Adrenal gland (tissue), 5 donors: ENCODE data around the gene TNNT2.

Experiments
- POLR2A ChIP-seq, 2 donors: fragments of 450-650 bp; IDR thresholded peaks; one replicate each; pipeline ENCODE4 v1.6.1; 2017; ENCODE audit warnings: antibody characterized with exemption in 2 of 2, mild to moderate bottlenecking in 2 of 2, moderate library complexity in 1 of 2
- TF ChIP-seq, protein P1 (sequence below), 6 experiments: fragments of 450-650 bp in 4 of 6; fragments of 200-600 bp in 2 of 6; sonication (generic) in 1 of 6; IDR thresholded peaks; 1 replicate in 5 of 6; 2 replicates in 1 of 6; pipeline versions ENCODE4 v1.5.1 to v1.8.0; 2016 to 2021; ENCODE audit warnings: antibody characterized with exemption in 6 of 6, mild to moderate bottlenecking in 2 of 6, moderate library complexity in 1 of 6
- donor health status: DM: no; HTN: no; CAD: no.

- TF ChIP-seq, protein P1, sequence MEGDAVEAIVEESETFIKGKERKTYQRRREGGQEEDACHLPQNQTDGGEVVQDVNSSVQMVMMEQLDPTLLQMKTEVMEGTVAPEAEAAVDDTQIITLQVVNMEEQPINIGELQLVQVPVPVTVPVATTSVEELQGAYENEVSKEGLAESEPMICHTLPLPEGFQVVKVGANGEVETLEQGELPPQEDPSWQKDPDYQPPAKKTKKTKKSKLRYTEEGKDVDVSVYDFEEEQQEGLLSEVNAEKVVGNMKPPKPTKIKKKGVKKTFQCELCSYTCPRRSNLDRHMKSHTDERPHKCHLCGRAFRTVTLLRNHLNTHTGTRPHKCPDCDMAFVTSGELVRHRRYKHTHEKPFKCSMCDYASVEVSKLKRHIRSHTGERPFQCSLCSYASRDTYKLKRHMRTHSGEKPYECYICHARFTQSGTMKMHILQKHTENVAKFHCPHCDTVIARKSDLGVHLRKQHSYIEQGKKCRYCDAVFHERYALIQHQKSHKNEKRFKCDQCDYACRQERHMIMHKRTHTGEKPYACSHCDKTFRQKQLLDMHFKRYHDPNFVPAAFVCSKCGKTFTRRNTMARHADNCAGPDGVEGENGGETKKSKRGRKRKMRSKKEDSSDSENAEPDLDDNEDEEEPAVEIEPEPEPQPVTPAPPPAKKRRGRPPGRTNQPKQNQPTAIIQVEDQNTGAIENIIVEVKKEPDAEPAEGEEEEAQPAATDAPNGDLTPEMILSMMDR (IDR thresholded peaks at IDR 0.05): no peak
- no peak for TF ChIP-seq POLR2A (IDR thresholded peaks at IDR 0.05)
Measured at GRCh38 chr1:201405484-201405831, 28.0 kb upstream of the TNNT2 start.
